GM23338 (cell line): Measurements from ENCODE around the gene SEMG2. TPM values are rescaled to one million over a fixed set of nuclear protein-coding genes. Genes with fewer than 3 reads are reported as not detected.

Experiments
- ATAC-seq: fragments of 200-7000 bp; cut with Tn5 transposase; 3 replicates; pipeline ENCODE4 v1.9.1; 2020
- DNase-seq: peaks from one replicate; pipeline ENCODE4 v3.0.0-alpha.2; 2015; ENCODE audit warnings: low spot score
- H2AFZ ChIP-seq: fragments of 200-600 bp; sonication (generic); 2 replicates; pipeline ENCODE4 v1.8.0; 2016; ENCODE audit warnings: antibody characterized with exemption, mild to moderate bottlenecking, moderate library complexity
- H3F3A ChIP-seq: fragments of 200-600 bp; sonication (generic); replicated peaks from 2 replicates; pipeline ENCODE4 v1.8.0; 2017; ENCODE audit warnings: antibody characterized with exemption, mixed run types, low read depth
- H3K27ac ChIP-seq: fragments of 200-600 bp; sonication (generic); 2 replicates; pipeline ENCODE4 v1.6.1; 2016; ENCODE audit warnings: low read depth
- H3K27me3 ChIP-seq: fragments of 200-600 bp; sonication (generic); 2 replicates; pipeline ENCODE4 v1.8.0; 2016; ENCODE audit warnings: mild to moderate bottlenecking, mixed run types, moderate library complexity; ENCODE audit not compliant: insufficient read depth
- H3K36me3 ChIP-seq: fragments of 200-600 bp; sonication (generic); 2 replicates; pipeline ENCODE4 v1.8.0; 2016; ENCODE audit warnings: mild to moderate bottlenecking; ENCODE audit not compliant: insufficient read depth
- H3K4me1 ChIP-seq: fragments of 200-600 bp; sonication (generic); 2 replicates; pipeline ENCODE4 v1.8.0; 2016; ENCODE audit warnings: mild to moderate bottlenecking, moderate library complexity; ENCODE audit not compliant: insufficient read depth
- H3K4me2 ChIP-seq: fragments of 200-600 bp; sonication (generic); 2 replicates; pipeline ENCODE4 v1.7.1; 2017; ENCODE audit warnings: mixed run types
- H3K4me3 ChIP-seq: fragments of 200-600 bp; sonication (generic); 2 replicates; pipeline ENCODE4 v1.6.1; 2016; ENCODE audit warnings: mixed run types
- H3K79me2 ChIP-seq: fragments of 200-600 bp; sonication (generic); replicated peaks from 2 replicates; pipeline ENCODE4 v1.8.0; 2017; ENCODE audit warnings: mild to moderate bottlenecking; ENCODE audit not compliant: insufficient read depth
- H3K9me2 ChIP-seq: fragments of 200-600 bp; sonication (generic); 2 replicates; pipeline ENCODE4 v1.8.0; 2017; ENCODE audit not compliant: insufficient read depth
- H4K20me1 ChIP-seq: fragments of 200-600 bp; sonication (generic); replicated peaks from 2 replicates; pipeline ENCODE4 v1.8.0; 2017; ENCODE audit warnings: mild to moderate bottlenecking; ENCODE audit not compliant: insufficient read depth
- H3K27ac Mint-ChIP-seq: 2 replicates; pipeline ENCODE4 v1.8.0; 2020; ENCODE audit warnings: inconsistent platforms, mild to moderate bottlenecking, moderate library complexity, mixed read lengths
- H3K27me3 Mint-ChIP-seq: 3 replicates; pipeline ENCODE4 v1.8.0; 2022; ENCODE audit warnings: low read depth, mild to moderate bottlenecking, moderate library complexity, mixed read lengths, inconsistent platforms; ENCODE audit not compliant: insufficient read depth, poor library complexity
- H3K36me3 Mint-ChIP-seq: 3 replicates; pipeline ENCODE4 v1.8.0; 2021; ENCODE audit warnings: low read depth, mild to moderate bottlenecking, inconsistent platforms, moderate library complexity, mixed read lengths
- H3K4me1 Mint-ChIP-seq: 3 replicates; pipeline ENCODE4 v1.8.0; 2020; ENCODE audit warnings: mild to moderate bottlenecking, inconsistent platforms, mixed read lengths
- H3K4me3 Mint-ChIP-seq: 3 replicates; pipeline ENCODE4 v1.8.0; 2021; ENCODE audit warnings: moderate library complexity, mild to moderate bottlenecking, inconsistent platforms, mixed read lengths
- H3K9me3 Mint-ChIP-seq: 3 replicates; pipeline ENCODE4 v1.8.0; 2020; ENCODE audit warnings: moderate library complexity, mild to moderate bottlenecking, inconsistent platforms, mixed read lengths
- CREB1 ChIP-seq: fragments of 250-450 bp; sonication (Bioruptor Pico); IDR thresholded peaks from 2 replicates; pipeline ENCODE4 v1.5.0; 2020; ENCODE audit warnings: low read depth, mild to moderate bottlenecking, moderate library complexity
- EZH2 ChIP-seq: fragments of 200-600 bp; sonication (generic); IDR thresholded peaks from one replicate; pipeline ENCODE4 v1.8.0; 2017; ENCODE audit warnings: antibody characterized with exemption, mild to moderate bottlenecking, low read depth; ENCODE audit not compliant: unreplicated experiment
- EZH2phosphoT487 ChIP-seq: fragments of 200-600 bp; sonication (generic); IDR thresholded peaks from one replicate; pipeline ENCODE4 v1.8.1; 2018; ENCODE audit warnings: antibody characterized with exemption; ENCODE audit not compliant: unreplicated experiment
- STAT1 ChIP-seq: IDR thresholded peaks from one replicate; pipeline ENCODE4 v1.6.1; 2016; ENCODE audit warnings: antibody characterized with exemption; ENCODE audit not compliant: unreplicated experiment
- ZNF114 ChIP-seq: fragments of 250-450 bp; sonication (Bioruptor Pico); IDR thresholded peaks from 2 replicates; pipeline ENCODE4 v1.5.0; 2020; ENCODE audit warnings: mild to moderate bottlenecking, moderate library complexity
- ZNF331 ChIP-seq: fragments of 250-450 bp; sonication (Bioruptor Pico); IDR thresholded peaks from 2 replicates; pipeline ENCODE4 v1.5.0; 2020; ENCODE audit warnings: low read depth, mild to moderate bottlenecking, moderate library complexity
- polyA plus RNA-seq: library from polyadenylated mRNA; unstranded; fragments of >200 nt; fragmentation: Nextera tagmentation; extraction: Ambion mirVana; gene quantifications from 2 replicates; pipeline ENCODE4 v1.2.1, GENCODE V29; 2016
- total RNA-seq: library from RNA; depleted of rRNA; stranded (reverse); fragments of >200 nt; shearing (Covaris generic); gene quantifications from 2 replicates; pipeline ENCODE4 v1.2.3, GENCODE V29; 2014
- TF ChIP-seq, protein P1 (sequence below): IDR thresholded peaks from 2 replicates; pipeline ENCODE4 v1.6.1; 2016; ENCODE audit warnings: antibody characterized with exemption
- TF ChIP-seq, protein P2 (sequence below): IDR thresholded peaks from one replicate; pipeline ENCODE4 v1.6.1; 2018; ENCODE audit warnings: antibody characterized with exemption; ENCODE audit not compliant: unreplicated experiment
- TF ChIP-seq, protein P3 (sequence below), 2 experiments: fragments of 200-600 bp in 1 of 2; sonication (generic) in 1 of 2; conservative IDR thresholded peaks; 2 replicates each; pipeline versions ENCODE4 v1.5.1 to v1.6.1; 2016 to 2017; ENCODE audit warnings: antibody characterized with exemption in 2 of 2, low read depth in 2 of 2, mild to moderate bottlenecking in 2 of 2, moderate library complexity in 1 of 2

The SEMG2 gene
- total and polyA plus RNA-seq, 2 experiments from 2014 or later = not detected

DNA sequence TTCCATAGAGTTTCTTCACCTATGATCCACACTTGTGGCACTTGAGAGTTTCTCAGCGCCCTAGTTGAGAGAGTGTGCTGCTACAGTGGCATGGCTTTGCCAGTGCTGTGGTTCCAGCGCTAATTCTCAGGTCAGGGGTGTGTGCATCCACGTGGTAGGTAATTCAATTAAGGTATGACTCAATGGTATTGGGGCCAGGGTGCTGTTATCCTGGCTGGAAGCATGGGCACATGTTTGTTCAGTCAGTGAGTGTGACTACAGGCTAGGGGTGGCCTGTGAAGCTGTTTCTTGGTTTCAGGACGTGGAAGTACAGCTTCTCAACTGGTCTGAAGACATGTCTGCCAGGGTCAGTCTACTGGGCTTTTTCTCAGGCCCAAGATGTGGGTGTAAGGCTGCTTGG is 3.0 kb upstream of the SEMG2 start:
- H3K36me3 ChIP-seq = no peaks in the 10 kb centered on the region
- Mint-ChIP-seq H3K36me3 (no peaks in the 10 kb centered on the region), H3K27ac (no peak overlapping the region), H3K4me3 (no peak overlapping the region), H3K27me3 (peaks cover 3% of the 10 kb centered on the region), H3K4me1 (no peaks in the 10 kb centered on the region), H3K9me3 (no peaks in the 10 kb centered on the region; the same call in 1 of the 3 replicates)
- peaks cover 7% of the 10 kb centered on the region; the same call in 1 of the 2 replicates for H3K9me2 ChIP-seq
- H3K27ac ChIP-seq = no peak overlapping the region
- no peak overlapping the region for H2AFZ ChIP-seq
- TF ChIP-seq, protein P1, sequence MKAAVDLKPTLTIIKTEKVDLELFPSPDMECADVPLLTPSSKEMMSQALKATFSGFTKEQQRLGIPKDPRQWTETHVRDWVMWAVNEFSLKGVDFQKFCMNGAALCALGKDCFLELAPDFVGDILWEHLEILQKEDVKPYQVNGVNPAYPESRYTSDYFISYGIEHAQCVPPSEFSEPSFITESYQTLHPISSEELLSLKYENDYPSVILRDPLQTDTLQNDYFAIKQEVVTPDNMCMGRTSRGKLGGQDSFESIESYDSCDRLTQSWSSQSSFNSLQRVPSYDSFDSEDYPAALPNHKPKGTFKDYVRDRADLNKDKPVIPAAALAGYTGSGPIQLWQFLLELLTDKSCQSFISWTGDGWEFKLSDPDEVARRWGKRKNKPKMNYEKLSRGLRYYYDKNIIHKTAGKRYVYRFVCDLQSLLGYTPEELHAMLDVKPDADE = no peak
- TF ChIP-seq EZH2phosphoT487 (no peak), EZH2 (no peak)
- TF ChIP-seq, protein P2, sequence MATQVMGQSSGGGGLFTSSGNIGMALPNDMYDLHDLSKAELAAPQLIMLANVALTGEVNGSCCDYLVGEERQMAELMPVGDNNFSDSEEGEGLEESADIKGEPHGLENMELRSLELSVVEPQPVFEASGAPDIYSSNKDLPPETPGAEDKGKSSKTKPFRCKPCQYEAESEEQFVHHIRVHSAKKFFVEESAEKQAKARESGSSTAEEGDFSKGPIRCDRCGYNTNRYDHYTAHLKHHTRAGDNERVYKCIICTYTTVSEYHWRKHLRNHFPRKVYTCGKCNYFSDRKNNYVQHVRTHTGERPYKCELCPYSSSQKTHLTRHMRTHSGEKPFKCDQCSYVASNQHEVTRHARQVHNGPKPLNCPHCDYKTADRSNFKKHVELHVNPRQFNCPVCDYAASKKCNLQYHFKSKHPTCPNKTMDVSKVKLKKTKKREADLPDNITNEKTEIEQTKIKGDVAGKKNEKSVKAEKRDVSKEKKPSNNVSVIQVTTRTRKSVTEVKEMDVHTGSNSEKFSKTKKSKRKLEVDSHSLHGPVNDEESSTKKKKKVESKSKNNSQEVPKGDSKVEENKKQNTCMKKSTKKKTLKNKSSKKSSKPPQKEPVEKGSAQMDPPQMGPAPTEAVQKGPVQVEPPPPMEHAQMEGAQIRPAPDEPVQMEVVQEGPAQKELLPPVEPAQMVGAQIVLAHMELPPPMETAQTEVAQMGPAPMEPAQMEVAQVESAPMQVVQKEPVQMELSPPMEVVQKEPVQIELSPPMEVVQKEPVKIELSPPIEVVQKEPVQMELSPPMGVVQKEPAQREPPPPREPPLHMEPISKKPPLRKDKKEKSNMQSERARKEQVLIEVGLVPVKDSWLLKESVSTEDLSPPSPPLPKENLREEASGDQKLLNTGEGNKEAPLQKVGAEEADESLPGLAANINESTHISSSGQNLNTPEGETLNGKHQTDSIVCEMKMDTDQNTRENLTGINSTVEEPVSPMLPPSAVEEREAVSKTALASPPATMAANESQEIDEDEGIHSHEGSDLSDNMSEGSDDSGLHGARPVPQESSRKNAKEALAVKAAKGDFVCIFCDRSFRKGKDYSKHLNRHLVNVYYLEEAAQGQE = no peak
- TF ChIP-seq, protein P3, sequence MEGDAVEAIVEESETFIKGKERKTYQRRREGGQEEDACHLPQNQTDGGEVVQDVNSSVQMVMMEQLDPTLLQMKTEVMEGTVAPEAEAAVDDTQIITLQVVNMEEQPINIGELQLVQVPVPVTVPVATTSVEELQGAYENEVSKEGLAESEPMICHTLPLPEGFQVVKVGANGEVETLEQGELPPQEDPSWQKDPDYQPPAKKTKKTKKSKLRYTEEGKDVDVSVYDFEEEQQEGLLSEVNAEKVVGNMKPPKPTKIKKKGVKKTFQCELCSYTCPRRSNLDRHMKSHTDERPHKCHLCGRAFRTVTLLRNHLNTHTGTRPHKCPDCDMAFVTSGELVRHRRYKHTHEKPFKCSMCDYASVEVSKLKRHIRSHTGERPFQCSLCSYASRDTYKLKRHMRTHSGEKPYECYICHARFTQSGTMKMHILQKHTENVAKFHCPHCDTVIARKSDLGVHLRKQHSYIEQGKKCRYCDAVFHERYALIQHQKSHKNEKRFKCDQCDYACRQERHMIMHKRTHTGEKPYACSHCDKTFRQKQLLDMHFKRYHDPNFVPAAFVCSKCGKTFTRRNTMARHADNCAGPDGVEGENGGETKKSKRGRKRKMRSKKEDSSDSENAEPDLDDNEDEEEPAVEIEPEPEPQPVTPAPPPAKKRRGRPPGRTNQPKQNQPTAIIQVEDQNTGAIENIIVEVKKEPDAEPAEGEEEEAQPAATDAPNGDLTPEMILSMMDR (conservative IDR thresholded peaks at IDR 0.05; ENCODE audit: low read depth in 2 of 2) = no peak
- DNase-seq (no peak), ATAC-seq (no peak)
- no peaks in the 10 kb centered on the region for H3K27me3 ChIP-seq
- H3K79me2 ChIP-seq = no peaks in the 10 kb centered on the region
- H3K4me3 ChIP-seq = no peak overlapping the region
- no peaks in the 10 kb centered on the region for H3K4me1 ChIP-seq
- H3F3A ChIP-seq = no peaks in the 10 kb centered on the region
- H4K20me1 ChIP-seq = no peaks in the 10 kb centered on the region
- no peak overlapping the region for H3K4me2 ChIP-seq

DNA sequence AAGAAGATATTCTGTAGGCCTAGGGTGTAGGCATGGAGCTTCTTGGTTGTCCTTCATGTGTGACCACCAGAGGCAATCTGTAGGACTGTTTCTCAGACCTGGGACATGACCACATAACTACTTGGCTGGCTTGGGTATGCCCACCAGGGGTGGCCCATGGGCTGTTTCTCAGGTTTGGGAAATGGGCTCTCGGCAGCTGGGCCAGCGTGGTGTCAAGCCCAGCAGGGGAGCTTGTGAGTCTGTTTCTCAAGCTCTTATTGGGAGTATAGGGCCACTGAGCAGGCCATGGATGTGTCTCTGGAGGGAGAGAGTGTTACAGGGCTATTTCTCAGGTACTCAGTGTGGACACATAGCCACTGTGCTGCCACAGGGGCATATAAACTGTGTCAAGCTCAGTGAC is 2.5 kb upstream of the SEMG2 start:
- Histone ChIP-seq H4K20me1 (no peaks in the 10 kb centered on the region), H3K4me2 (no peak overlapping the region), H3K36me3 (no peaks in the 10 kb centered on the region), H3K4me1 (no peaks in the 10 kb centered on the region), H3K79me2 (no peaks in the 10 kb centered on the region), H2AFZ (no peak overlapping the region), H3F3A (no peaks in the 10 kb centered on the region), H3K4me3 (no peak overlapping the region), H3K27ac (no peak overlapping the region), H3K9me2 (peaks cover 9% of the 10 kb centered on the region; the same call in 1 of the 2 replicates), H3K27me3 (no peaks in the 10 kb centered on the region)
- H3K4me3 Mint-ChIP-seq = no peak overlapping the region
- no peak for ATAC-seq
- H3K27ac Mint-ChIP-seq = no peak overlapping the region
- no peak for DNase-seq
- no peaks in the 10 kb centered on the region; the same call in 1 of the 3 replicates for H3K9me3 Mint-ChIP-seq
- no peaks in the 10 kb centered on the region for H3K4me1 Mint-ChIP-seq
- peaks cover 3% of the 10 kb centered on the region for H3K27me3 Mint-ChIP-seq
- H3K36me3 Mint-ChIP-seq = no peaks in the 10 kb centered on the region
- TF ChIP-seq, protein P1 = no peak
- TF ChIP-seq STAT1 (no peak), ZNF331 (CRISPR knock-in tag) (no peak), CREB1 (no peak), ZNF114 (CRISPR knock-in tag) (no peak)
